ENCODE results near the gene FANCC.

DNA sequence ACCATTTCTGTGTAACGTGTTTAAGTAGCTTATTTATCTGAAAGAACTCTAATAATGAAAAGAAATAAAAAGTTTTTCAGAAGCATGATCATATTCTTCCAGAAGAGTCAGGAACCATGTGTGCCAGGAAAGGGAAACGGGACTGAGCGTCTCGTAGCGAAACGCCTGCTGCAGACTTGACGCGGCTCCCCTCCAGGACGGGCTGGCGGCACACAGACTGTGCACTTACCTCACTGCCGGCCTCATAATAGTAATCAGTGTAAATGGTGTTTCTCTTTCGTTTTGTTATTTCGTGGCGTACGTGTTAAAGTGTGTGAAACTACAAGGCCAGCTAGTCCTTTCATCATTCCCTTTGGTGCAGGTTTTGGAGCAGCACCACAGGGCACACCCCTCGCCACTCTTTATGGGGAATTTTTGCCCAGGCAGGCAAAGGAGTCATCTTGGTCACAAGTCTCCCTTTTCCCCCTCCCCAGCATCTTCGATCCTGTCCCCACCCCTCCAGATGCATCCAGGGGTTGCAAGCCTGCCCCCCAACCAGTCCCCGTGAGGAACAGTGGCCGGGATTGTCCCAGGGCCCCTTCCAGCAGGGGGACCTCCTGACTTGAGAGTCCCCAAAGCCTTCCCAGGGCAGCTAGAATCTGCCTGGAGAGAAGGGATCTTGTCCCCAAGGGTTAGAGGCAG lies 233.1 kb downstream of the FANCC start:
- TF ChIP-seq ZNF431 (CRISPR knock-in tag; IDR thresholded peaks at IDR 0.05; ENCODE audit: borderline replicate concordance, low read depth) (no peak), MTA3 (CRISPR knock-in tag; IDR thresholded peaks at IDR 0.05) (no peak), FOXM1 (CRISPR knock-in tag; IDR thresholded peaks at IDR 0.05) (no peak), BRCA1 (CRISPR knock-in tag; IDR thresholded peaks at IDR 0.05) (no peak), ZFP1 (CRISPR knock-in tag; IDR thresholded peaks at IDR 0.05) (no peak), ZNF746 (CRISPR knock-in tag; IDR thresholded peaks at IDR 0.05) (no peak), TBP (CRISPR knock-in tag; IDR thresholded peaks at IDR 0.05) (no peak), ETV6 (CRISPR knock-in tag; conservative IDR thresholded peaks at IDR 0.05) (no peak), BHLHE40 (IDR thresholded peaks at IDR 0.05; ENCODE audit: low read length) (no peak), ZEB1 (IDR thresholded peaks at IDR 0.05; ENCODE audit: insufficient replicate concordance, low read depth) (no peak)
- TF ChIP-seq, protein P1, sequence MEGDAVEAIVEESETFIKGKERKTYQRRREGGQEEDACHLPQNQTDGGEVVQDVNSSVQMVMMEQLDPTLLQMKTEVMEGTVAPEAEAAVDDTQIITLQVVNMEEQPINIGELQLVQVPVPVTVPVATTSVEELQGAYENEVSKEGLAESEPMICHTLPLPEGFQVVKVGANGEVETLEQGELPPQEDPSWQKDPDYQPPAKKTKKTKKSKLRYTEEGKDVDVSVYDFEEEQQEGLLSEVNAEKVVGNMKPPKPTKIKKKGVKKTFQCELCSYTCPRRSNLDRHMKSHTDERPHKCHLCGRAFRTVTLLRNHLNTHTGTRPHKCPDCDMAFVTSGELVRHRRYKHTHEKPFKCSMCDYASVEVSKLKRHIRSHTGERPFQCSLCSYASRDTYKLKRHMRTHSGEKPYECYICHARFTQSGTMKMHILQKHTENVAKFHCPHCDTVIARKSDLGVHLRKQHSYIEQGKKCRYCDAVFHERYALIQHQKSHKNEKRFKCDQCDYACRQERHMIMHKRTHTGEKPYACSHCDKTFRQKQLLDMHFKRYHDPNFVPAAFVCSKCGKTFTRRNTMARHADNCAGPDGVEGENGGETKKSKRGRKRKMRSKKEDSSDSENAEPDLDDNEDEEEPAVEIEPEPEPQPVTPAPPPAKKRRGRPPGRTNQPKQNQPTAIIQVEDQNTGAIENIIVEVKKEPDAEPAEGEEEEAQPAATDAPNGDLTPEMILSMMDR (CRISPR knock-in tag; IDR thresholded peaks at IDR 0.05), result no peak
- TF ChIP-seq, protein P2, sequence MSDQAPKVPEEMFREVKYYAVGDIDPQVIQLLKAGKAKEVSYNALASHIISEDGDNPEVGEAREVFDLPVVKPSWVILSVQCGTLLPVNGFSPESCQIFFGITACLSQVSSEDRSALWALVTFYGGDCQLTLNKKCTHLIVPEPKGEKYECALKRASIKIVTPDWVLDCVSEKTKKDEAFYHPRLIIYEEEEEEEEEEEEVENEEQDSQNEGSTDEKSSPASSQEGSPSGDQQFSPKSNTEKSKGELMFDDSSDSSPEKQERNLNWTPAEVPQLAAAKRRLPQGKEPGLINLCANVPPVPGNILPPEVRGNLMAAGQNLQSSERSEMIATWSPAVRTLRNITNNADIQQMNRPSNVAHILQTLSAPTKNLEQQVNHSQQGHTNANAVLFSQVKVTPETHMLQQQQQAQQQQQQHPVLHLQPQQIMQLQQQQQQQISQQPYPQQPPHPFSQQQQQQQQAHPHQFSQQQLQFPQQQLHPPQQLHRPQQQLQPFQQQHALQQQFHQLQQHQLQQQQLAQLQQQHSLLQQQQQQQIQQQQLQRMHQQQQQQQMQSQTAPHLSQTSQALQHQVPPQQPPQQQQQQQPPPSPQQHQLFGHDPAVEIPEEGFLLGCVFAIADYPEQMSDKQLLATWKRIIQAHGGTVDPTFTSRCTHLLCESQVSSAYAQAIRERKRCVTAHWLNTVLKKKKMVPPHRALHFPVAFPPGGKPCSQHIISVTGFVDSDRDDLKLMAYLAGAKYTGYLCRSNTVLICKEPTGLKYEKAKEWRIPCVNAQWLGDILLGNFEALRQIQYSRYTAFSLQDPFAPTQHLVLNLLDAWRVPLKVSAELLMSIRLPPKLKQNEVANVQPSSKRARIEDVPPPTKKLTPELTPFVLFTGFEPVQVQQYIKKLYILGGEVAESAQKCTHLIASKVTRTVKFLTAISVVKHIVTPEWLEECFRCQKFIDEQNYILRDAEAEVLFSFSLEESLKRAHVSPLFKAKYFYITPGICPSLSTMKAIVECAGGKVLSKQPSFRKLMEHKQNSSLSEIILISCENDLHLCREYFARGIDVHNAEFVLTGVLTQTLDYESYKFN (CRISPR knock-in tag; conservative IDR thresholded peaks at IDR 0.05), result no peak
- TF ChIP-seq, protein P3, sequence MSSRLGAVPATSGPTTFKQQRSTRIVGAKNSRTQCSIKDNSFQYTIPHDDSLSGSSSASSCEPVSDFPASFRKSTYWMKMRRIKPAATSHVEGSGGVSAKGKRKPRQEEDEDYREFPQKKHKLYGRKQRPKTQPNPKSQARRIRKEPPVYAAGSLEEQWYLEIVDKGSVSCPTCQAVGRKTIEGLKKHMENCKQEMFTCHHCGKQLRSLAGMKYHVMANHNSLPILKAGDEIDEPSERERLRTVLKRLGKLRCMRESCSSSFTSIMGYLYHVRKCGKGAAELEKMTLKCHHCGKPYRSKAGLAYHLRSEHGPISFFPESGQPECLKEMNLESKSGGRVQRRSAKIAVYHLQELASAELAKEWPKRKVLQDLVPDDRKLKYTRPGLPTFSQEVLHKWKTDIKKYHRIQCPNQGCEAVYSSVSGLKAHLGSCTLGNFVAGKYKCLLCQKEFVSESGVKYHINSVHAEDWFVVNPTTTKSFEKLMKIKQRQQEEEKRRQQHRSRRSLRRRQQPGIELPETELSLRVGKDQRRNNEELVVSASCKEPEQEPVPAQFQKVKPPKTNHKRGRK (CRISPR knock-in tag; IDR thresholded peaks at IDR 0.05), result no peak
- TF ChIP-seq, protein P4, sequence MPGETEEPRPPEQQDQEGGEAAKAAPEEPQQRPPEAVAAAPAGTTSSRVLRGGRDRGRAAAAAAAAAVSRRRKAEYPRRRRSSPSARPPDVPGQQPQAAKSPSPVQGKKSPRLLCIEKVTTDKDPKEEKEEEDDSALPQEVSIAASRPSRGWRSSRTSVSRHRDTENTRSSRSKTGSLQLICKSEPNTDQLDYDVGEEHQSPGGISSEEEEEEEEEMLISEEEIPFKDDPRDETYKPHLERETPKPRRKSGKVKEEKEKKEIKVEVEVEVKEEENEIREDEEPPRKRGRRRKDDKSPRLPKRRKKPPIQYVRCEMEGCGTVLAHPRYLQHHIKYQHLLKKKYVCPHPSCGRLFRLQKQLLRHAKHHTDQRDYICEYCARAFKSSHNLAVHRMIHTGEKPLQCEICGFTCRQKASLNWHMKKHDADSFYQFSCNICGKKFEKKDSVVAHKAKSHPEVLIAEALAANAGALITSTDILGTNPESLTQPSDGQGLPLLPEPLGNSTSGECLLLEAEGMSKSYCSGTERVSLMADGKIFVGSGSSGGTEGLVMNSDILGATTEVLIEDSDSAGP (CRISPR knock-in tag; IDR thresholded peaks at IDR 0.05; ENCODE audit: borderline replicate concordance), result no peak
